Measurements from ENCODE around the gene MPZL3. TPM values are rescaled to one million over a fixed set of nuclear protein-coding genes. Genes with fewer than 3 reads are reported as not detected.

Gene MPZL3
- total and polyA plus RNA-seq, 4 donors = 2.5 to 6.9 (median 3.5) TPM

DNA sequence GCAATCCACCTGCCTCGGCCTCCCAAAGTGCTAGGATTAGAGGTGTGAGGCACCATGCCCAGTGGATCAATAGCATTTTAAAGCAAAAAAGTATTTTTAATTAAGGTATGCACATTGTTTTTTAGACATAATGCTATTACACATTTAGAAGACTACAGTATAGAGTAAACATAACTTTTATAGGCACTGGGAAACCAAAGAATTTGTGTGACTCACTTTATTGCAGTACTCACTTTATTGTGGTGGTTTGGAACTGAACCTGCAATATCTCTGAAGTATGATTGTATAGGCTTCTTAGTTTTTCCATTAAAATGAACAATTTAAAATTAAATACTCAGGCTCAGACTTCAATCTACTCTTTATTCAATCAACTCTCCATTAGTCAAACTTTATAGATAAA is 34.8 kb upstream of the MPZL3 start (continued):
- TF ChIP-seq FOXA1 (IDR thresholded peaks at IDR 0.05) (no peak), EGR1 (IDR thresholded peaks at IDR 0.05; ENCODE audit: low read depth in 2 of 2) (no peak), JUND (IDR thresholded peaks at IDR 0.05) (no peak), TAF1 (conservative IDR thresholded peaks at IDR 0.05) (no peak), ATF3 (IDR thresholded peaks at IDR 0.05) (no peak), NR2F2 (IDR thresholded peaks at IDR 0.05) (no peak), MAX (IDR thresholded peaks at IDR 0.05) (no peak), HNF4A (conservative IDR thresholded peaks at IDR 0.05) (no peak)

DNA sequence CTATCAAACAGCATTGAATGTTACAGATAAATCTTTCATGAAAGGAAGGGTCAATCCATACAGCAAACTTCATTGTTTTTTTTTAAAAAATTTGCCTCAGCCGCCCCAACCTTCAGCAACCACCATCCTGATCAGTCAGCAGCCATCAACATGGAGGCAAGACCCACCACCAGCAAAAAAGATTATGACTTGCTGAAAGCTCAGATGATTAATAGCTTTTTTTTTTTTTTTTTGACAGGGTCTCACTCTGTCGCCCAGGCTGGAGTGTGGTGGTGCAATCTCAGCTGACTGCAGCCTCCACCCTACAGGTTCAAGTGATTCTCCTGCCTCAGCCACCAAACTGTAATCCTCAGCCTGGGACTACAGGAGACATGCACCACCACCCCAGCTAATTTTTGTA is 34.4 kb upstream of the MPZL3 start:
- Histone ChIP-seq H3K27ac (ENCODE audit: low read depth in 1 of 2, low read length in 2 of 2) (no peak overlapping the region), H3K9me3 (ENCODE audit: control insufficient read depth in 4 of 4, low read length in 3 of 4) (no peaks in the 10 kb centered on the region), H3K4me1 (ENCODE audit: control insufficient read depth in 4 of 4, insufficient read depth in 4 of 4, low read length in 3 of 4) (peaks cover 0 to 7% (median 1%) of the 10 kb centered on the region in 4 donors), H3K27me3 (ENCODE audit: control insufficient read depth in 4 of 4, insufficient read depth in 4 of 4, low read length in 3 of 4) (no peaks in the 10 kb centered on the region), H3K36me3 (ENCODE audit: control insufficient read depth in 4 of 4, insufficient read depth in 3 of 4, low read depth in 1 of 4, low read length in 3 of 4) (no peaks in the 10 kb centered on the region), H3K4me3 (ENCODE audit: low read depth in 1 of 3, low read length in 3 of 3) (no peak overlapping the region), H3K9ac (ENCODE audit: low read depth in 1 of 2, low read length in 2 of 2) (no peak overlapping the region)
- TF ChIP-seq RXRA (IDR thresholded peaks at IDR 0.05) (no peak), MAX (IDR thresholded peaks at IDR 0.05) (no peak), HNF4G (IDR thresholded peaks at IDR 0.05) (no peak)
- no peak for DNase-seq (ENCODE audit: low spot score)
- WGBS = 93% methylated on average over 2 of the region's 2 CpGs

- Histone ChIP-seq H3K4me1 (ENCODE audit: control insufficient read depth in 4 of 4, insufficient read depth in 4 of 4, low read length in 3 of 4) (no peaks in the 10 kb centered on the region), H3K9ac (ENCODE audit: low read depth in 1 of 2, low read length in 2 of 2) (no peak overlapping the region), H3K4me3 (ENCODE audit: low read depth in 1 of 3, low read length in 3 of 3) (no peak overlapping the region), H3K9me3 (ENCODE audit: control insufficient read depth in 4 of 4, low read length in 3 of 4) (no peaks in the 10 kb centered on the region), H3K36me3 (ENCODE audit: control insufficient read depth in 4 of 4, insufficient read depth in 3 of 4, low read depth in 1 of 4, low read length in 3 of 4) (no peaks in the 10 kb centered on the region), H3K27me3 (ENCODE audit: control insufficient read depth in 4 of 4, insufficient read depth in 4 of 4, low read length in 3 of 4) (no peaks in the 10 kb centered on the region), H3K27ac (ENCODE audit: low read depth in 1 of 2, low read length in 2 of 2) (no peak overlapping the region)
- no peak for DNase-seq (ENCODE audit: low spot score)
- 77% methylated on average over 4 of the region's 4 CpGs for WGBS
- TF ChIP-seq ATF3 (IDR thresholded peaks at IDR 0.05) (no peak), FOXA1 (IDR thresholded peaks at IDR 0.05) (no peak), TAF1 (conservative IDR thresholded peaks at IDR 0.05) (no peak), HNF4A (conservative IDR thresholded peaks at IDR 0.05) (no peak), YY1 (IDR thresholded peaks at IDR 0.05) (no peak), ZBTB33 (IDR thresholded peaks at IDR 0.05) (no peak), FOXA2 (IDR thresholded peaks at IDR 0.05) (no peak), RAD21 (IDR thresholded peaks at IDR 0.05) (no peak), MAX (IDR thresholded peaks at IDR 0.05) (no peak), NR2F2 (IDR thresholded peaks at IDR 0.05) (no peak), EGR1 (IDR thresholded peaks at IDR 0.05; ENCODE audit: low read depth in 2 of 2) (no peak), HNF4G (IDR thresholded peaks at IDR 0.05) (no peak), JUND (IDR thresholded peaks at IDR 0.05) (no peak)
Observed at GRCh38 chr11:118283756-118284350, 31.7 kb upstream of the MPZL3 start.

Data from liver (tissue), 9 donors.